BE2C (cell line): ENCODE results near the gene KLC4.

Experiments used
- DNase-seq: peaks from one replicate; pipeline ENCODE4 v3.0.0-alpha.2; 2020
- H3K27me3 ChIP-seq: fragments of 250-450 bp; sonication (Bioruptor Pico); 2 replicates; pipeline ENCODE4 v1.5.1; 2020; ENCODE audit warnings: mild to moderate bottlenecking
- H3K36me3 ChIP-seq: fragments of 250-450 bp; sonication (Bioruptor Pico); 2 replicates; pipeline ENCODE4 v1.5.1; 2020; ENCODE audit warnings: mild to moderate bottlenecking
- H3K4me1 ChIP-seq: fragments of 250-450 bp; sonication (Bioruptor Pico); 2 replicates; pipeline ENCODE4 v1.5.1; 2020
- H3K4me3 ChIP-seq: 2 replicates; pipeline ENCODE4 v1.5.1; 2011; ENCODE audit warnings: low read depth, low read length
- H3K9me3 ChIP-seq: fragments of 250-450 bp; sonication (Bioruptor Pico); 2 replicates; pipeline ENCODE4 v1.5.1; 2020
- TF ChIP-seq, protein P1 (sequence below): IDR thresholded peaks from 2 replicates; pipeline ENCODE4 v1.5.1; 2012; ENCODE audit warnings: mild to moderate bottlenecking, low read depth, low read length

The KLC4 gene

GRCh38 chr6:43052225-43052841 lies 7.1 kb upstream of the KLC4 start:
- TF ChIP-seq, protein P1, sequence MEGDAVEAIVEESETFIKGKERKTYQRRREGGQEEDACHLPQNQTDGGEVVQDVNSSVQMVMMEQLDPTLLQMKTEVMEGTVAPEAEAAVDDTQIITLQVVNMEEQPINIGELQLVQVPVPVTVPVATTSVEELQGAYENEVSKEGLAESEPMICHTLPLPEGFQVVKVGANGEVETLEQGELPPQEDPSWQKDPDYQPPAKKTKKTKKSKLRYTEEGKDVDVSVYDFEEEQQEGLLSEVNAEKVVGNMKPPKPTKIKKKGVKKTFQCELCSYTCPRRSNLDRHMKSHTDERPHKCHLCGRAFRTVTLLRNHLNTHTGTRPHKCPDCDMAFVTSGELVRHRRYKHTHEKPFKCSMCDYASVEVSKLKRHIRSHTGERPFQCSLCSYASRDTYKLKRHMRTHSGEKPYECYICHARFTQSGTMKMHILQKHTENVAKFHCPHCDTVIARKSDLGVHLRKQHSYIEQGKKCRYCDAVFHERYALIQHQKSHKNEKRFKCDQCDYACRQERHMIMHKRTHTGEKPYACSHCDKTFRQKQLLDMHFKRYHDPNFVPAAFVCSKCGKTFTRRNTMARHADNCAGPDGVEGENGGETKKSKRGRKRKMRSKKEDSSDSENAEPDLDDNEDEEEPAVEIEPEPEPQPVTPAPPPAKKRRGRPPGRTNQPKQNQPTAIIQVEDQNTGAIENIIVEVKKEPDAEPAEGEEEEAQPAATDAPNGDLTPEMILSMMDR: no peak
- H3K4me3 ChIP-seq: peak overlapping the region; percentile 80
- peaks cover 6% of the 10 kb centered on the region; the same call in 1 of the 2 replicates for H3K36me3 ChIP-seq
- no peaks in the 10 kb centered on the region for H3K9me3 ChIP-seq
- H3K4me1 ChIP-seq: no peaks in the 10 kb centered on the region
- DNase-seq: no peak
- no peaks in the 10 kb centered on the region for H3K27me3 ChIP-seq

DNA sequence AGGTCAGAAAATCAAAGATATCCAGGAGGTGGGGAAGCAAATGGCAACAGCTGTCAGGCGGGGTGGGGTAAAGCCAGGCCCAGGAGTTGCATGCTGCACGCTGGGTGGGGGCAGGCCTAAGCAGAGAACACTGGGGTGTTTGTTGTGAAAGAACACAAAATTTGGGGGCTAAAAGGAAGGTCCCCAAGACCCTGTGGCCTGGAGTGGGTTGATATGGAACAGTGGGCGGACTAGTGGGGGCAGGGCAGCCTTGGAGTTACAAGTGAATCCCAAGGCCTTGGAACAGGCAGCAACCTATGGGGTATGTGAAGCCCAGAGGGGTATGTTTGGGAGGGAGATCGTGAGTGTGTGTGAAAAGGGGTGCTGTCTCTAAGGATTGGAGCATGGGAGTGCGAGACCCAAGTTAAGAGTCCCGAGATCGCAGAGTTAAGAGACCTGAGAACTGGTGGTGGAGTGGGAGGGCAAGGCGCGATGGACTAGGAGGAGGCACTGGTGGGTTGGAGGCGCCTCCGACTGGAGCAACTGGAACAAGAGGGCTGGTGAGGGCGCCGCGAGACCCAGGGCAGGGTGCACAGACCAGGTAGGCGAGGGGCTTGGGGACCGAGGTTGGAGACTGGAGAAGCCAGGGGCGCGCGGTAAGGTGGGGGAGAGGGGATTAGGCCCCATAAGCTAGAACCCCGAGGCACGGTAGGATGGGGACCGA lies 6.4 kb upstream of the KLC4 start:
- H3K36me3 ChIP-seq: peaks cover 8% of the 10 kb centered on the region; the same call in 1 of the 2 replicates
- no peaks in the 10 kb centered on the region for H3K27me3 ChIP-seq
- peak; percentile 32 for DNase-seq
- peak overlapping the region; percentile 80 for H3K4me3 ChIP-seq
- no peaks in the 10 kb centered on the region for H3K9me3 ChIP-seq
- H3K4me1 ChIP-seq: no peaks in the 10 kb centered on the region
- TF ChIP-seq, protein P1: no peak

DNA sequence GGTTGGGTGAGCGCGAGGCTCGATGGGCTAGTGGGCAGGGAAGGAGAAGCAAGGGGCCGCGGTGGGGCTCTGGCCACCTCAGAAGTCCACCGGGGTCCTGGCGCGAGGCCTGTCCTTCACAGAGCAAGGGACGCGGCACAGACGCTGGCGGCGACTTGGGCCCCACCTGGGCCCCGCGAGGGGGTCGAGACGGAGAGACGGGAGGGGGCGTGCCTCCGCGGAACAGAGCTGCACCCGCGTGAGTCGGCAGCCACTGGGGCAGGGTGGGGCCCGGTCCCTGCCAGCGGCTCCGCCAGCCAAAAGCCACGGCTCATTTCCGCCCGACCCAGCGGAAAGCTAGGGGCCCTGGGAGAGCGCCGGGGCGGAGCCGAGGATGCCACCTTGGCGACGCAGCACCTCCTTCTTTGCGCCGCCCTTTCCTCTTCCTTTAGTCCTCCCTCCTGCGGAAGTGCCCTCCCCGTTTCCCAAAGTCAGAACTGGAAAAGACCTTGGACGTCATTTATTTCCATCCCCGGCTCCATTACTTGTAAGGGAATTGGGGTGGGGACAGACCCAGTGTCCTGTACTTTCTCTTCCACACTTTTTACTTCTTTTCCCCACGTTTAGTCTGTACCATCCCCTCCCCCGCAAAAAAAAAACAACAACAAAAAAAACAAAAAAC lies 5.8 kb upstream of the KLC4 start, which contains the start of gene CUL7:
Gene CUL7 (minus strand): TSS at position 307 of the 661 bp plus-strand sequence. CDS start 1,063 bp downstream, outside the sequence.
- Histone ChIP-seq H3K9me3 (no peaks in the 10 kb centered on the region), H3K4me3 (peak within 1 kb of the TSS; percentile 80), H3K36me3 (peaks cover 8% of the 10 kb centered on the region; the same call in 1 of the 2 replicates), H3K27me3 (no peaks in the 10 kb centered on the region), H3K4me1 (peaks cover 4% of the 10 kb centered on the region; the same call in 1 of the 2 replicates)
- DNase-seq: peak; percentile 93
- TF ChIP-seq, protein P1: no peak

DNA sequence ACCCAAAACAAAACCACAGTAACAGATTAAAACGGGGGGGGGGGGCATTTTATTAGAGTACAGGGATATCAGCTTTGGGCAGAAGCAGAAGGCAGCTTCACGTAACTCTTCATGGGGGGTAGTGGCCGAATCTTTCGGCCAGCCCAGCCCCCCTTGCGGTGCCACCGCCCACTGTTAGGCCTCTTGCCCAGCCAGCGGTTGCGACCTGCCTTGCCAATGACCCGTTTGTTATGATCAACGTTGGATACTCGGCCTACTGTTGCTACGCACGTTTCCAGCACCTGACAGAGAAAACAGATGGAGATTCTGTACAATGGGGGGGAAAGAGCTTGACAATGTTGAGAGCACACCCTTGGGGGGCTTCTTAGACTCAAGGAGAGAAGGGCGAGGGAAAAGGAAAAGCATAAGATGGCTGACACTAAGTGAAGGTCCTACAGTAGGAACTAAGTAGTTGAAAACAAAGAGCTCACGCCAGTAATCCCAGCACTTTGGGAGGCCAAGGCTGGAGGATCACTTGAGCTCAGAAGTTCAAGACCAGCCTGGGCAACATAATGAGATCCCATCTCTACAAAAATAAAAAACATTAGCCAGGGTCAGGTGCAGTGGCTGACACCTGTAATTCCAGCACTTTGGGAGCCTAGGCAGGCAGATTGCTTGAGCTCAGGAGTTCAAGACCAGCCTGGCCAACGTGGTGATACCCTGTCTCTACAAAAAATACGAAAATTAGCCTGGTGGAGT lies 5.1 kb upstream of the KLC4 start:
- Histone ChIP-seq H3K27me3 (no peaks in the 10 kb centered on the region), H3K36me3 (peaks cover 8% of the 10 kb centered on the region; the same call in 1 of the 2 replicates), H3K4me3 (peak overlapping the region; percentile 80), H3K9me3 (no peaks in the 10 kb centered on the region), H3K4me1 (peaks cover 4% of the 10 kb centered on the region; the same call in 1 of the 2 replicates)
- TF ChIP-seq, protein P1: no peak
- no peak for DNase-seq

- Histone ChIP-seq H3K27me3 (no peaks in the 10 kb centered on the region), H3K4me3 (no peak overlapping the region), H3K9me3 (no peaks in the 10 kb centered on the region), H3K36me3 (peaks cover 8% of the 10 kb centered on the region; the same call in 1 of the 2 replicates), H3K4me1 (peaks cover 4% of the 10 kb centered on the region; the same call in 1 of the 2 replicates)
- TF ChIP-seq, protein P1: no peak
- no peak for DNase-seq
Measured at GRCh38 chr6:43055966-43056365, 3.5 kb upstream of the KLC4 start.
